RPMI8226 (cell line): ENCODE measurements around the gene P2RY4.
"Not testable (repeated sequence)": the region's sequence is repeated elsewhere in the genome, so short reads cannot be mapped to it uniquely, and the experiment has no call there.

ENCODE experiments used
- DNase-seq: peaks from one replicate; pipeline ENCODE4 v3.0.0-alpha.2; 2015

Gene P2RY4

GRCh38 chrX:70260104-70260503 is at the start of gene P2RY4:
Gene P2RY4 (minus strand): TSS chrX:70260204. CDS start chrX:70259624, 580 bp downstream.
- no peak for DNase-seq

- DNase-seq: no peak
Observed at GRCh38 chrX:70301716-70302115, 41.7 kb upstream of the P2RY4 start.

GRCh38 chrX:70293621-70294020 is 33.6 kb upstream of the P2RY4 start:
- DNase-seq: no peak

- DNase-seq: no peak
Observed at GRCh38 chrX:70292788-70293187, 32.8 kb upstream of the P2RY4 start.

GRCh38 chrX:70289793-70290770 is 30.1 kb upstream of the P2RY4 start, which contains the start of the genes KIF4A and PDZD11:
Gene KIF4A (plus strand): TSS chrX:70290104. CDS start chrX:70290459, 355 bp downstream.
Gene PDZD11 (minus strand): TSS chrX:70289927. CDS start chrX:70289341, 586 bp downstream.
- DNase-seq: peak; percentile 91

- DNase-seq: no peak
Observed at GRCh38 chrX:70289168-70289792, 29.3 kb upstream of the P2RY4 start.

- no peak for DNase-seq
Observed at GRCh38 chrX:70281951-70282350, 21.9 kb upstream of the P2RY4 start, which contains the start of gene RAB41. Gene RAB41 (plus strand): TSS chrX:70282172. CDS start chrX:70282218, 46 bp downstream.

- DNase-seq: no peak
Observed at GRCh38 chrX:70280573-70280972, 20.6 kb upstream of the P2RY4 start.

- DNase-seq: no peak
Observed at GRCh38 chrX:70279081-70279480, 19.1 kb upstream of the P2RY4 start.

- not testable (repeated sequence) for DNase-seq
Observed at GRCh38 chrX:70274029-70274428, 14.0 kb upstream of the P2RY4 start.

- no peak for DNase-seq
Observed at GRCh38 chrX:70268034-70268433, 8.0 kb upstream of the P2RY4 start, which contains the start of gene ARR3. Gene ARR3 (plus strand): TSS chrX:70268334. CDS start chrX:70269386, 1,052 bp downstream.

GRCh38 chrX:70264784-70265183 is 4.8 kb upstream of the P2RY4 start:
- no peak for DNase-seq

GRCh38 chrX:70262952-70263567 is 3.1 kb upstream of the P2RY4 start:
- DNase-seq: peak; percentile 70

GRCh38 chrX:70257423-70258288 is 2.3 kb downstream of the P2RY4 start:
- DNase-seq: no peak

GRCh38 chrX:70255452-70255851 is 4.6 kb downstream of the P2RY4 start:
- DNase-seq: no peak

GRCh38 chrX:70254909-70255308 is 5.1 kb downstream of the P2RY4 start:
- DNase-seq: no peak

GRCh38 chrX:70254063-70254400 is 6.0 kb downstream of the P2RY4 start:
- DNase-seq: no peak

GRCh38 chrX:70253377-70254062 is 6.5 kb downstream of the P2RY4 start:
- no peak for DNase-seq

- DNase-seq: no peak
Observed at GRCh38 chrX:70252491-70252890, 7.5 kb downstream of the P2RY4 start.

GRCh38 chrX:70247252-70247651 is 12.8 kb downstream of the P2RY4 start:
- DNase-seq: no peak

- DNase-seq: no peak
Observed at GRCh38 chrX:70244881-70245280, 15.1 kb downstream of the P2RY4 start.

GRCh38 chrX:70243601-70244000 is 16.4 kb downstream of the P2RY4 start:
- DNase-seq: not testable (repeated sequence)
